ENCODE data around the gene C12orf50.
A peak's percentile ranks its signal among the peaks of the same experiment; 100 is the strongest.
"Not testable (repeated sequence)": the region's sequence is repeated elsewhere in the genome, so short reads cannot be mapped to it uniquely, and the experiment has no call there.

The C12orf50 gene

GRCh38 chr12:87981495-87981894, 47.7 kb downstream of the C12orf50 start:
- TF ChIP-seq CTCF (IDR thresholded peaks at IDR 0.05; ENCODE audit: low read depth, low read length, missing control alignments), result no peak
- no peak overlapping the region for H3K4me3 ChIP-seq (ENCODE audit: low read depth, low read length)
- DNase-seq (ENCODE audit: low read depth), result no peak
- in situ Hi-C loops (cut with HindIII; ENCODE audit: low sequenced_read_pairs), result no loop called here

- no peak for DNase-seq (ENCODE audit: low read depth)
- in situ Hi-C loops (cut with HindIII; ENCODE audit: low sequenced_read_pairs), result no loop called here
- no peak for TF ChIP-seq CTCF (IDR thresholded peaks at IDR 0.05; ENCODE audit: low read depth, low read length, missing control alignments)
- no peak overlapping the region for H3K4me3 ChIP-seq (ENCODE audit: low read depth, low read length)
Measured at GRCh38 chr12:87975879-87976278, 53.3 kb downstream of the C12orf50 start.

GRCh38 chr12:87967871-87968270, 61.3 kb downstream of the C12orf50 start:
- no peak for TF ChIP-seq CTCF (IDR thresholded peaks at IDR 0.05; ENCODE audit: low read depth, low read length, missing control alignments)
- in situ Hi-C loops (cut with HindIII; ENCODE audit: low sequenced_read_pairs), result no loop called here
- no peak overlapping the region for H3K4me3 ChIP-seq (ENCODE audit: low read depth, low read length)
- DNase-seq (ENCODE audit: low read depth), result no peak

GRCh38 chr12:87960566-87960965, 68.6 kb downstream of the C12orf50 start:
- no peak for TF ChIP-seq CTCF (IDR thresholded peaks at IDR 0.05; ENCODE audit: low read depth, low read length, missing control alignments)
- H3K4me3 ChIP-seq (ENCODE audit: low read depth, low read length), result no peak overlapping the region
- in situ Hi-C loops (cut with HindIII; ENCODE audit: low sequenced_read_pairs), result no loop called here
- DNase-seq (ENCODE audit: low read depth), result no peak

GRCh38 chr12:87954028-87954427, 75.2 kb downstream of the C12orf50 start:
- in situ Hi-C loops (cut with HindIII; ENCODE audit: low sequenced_read_pairs); DNase-seq (ENCODE audit: low read depth); H3K4me3 ChIP-seq (ENCODE audit: low read depth, low read length): not testable (repeated sequence)

- DNase-seq (ENCODE audit: low read depth), result peak; percentile 59
- no peak overlapping the region for H3K4me3 ChIP-seq (ENCODE audit: low read depth, low read length)
- peak; percentile 44 for TF ChIP-seq CTCF (IDR thresholded peaks at IDR 0.05; ENCODE audit: low read depth, low read length, missing control alignments)
- in situ Hi-C loops (cut with HindIII; ENCODE audit: low sequenced_read_pairs), result no loop called here
Measured at GRCh38 chr12:87953256-87953860, 75.8 kb downstream of the C12orf50 start.

GRCh38 chr12:87952850-87953249, 76.4 kb downstream of the C12orf50 start:
- no peak for TF ChIP-seq CTCF (IDR thresholded peaks at IDR 0.05; ENCODE audit: low read depth, low read length, missing control alignments)
- in situ Hi-C loops (cut with HindIII; ENCODE audit: low sequenced_read_pairs), result no loop called here
- no peak for DNase-seq (ENCODE audit: low read depth)
- no peak overlapping the region for H3K4me3 ChIP-seq (ENCODE audit: low read depth, low read length)
